GM13976 (cell line): Measurements from ENCODE around the gene COMMD1.

Source experiments
- DNase-seq: peaks from one replicate; pipeline ENCODE4 v3.0.0; 2012; ENCODE audit warnings: low spot score
- in situ Hi-C: fragments of 300-500 bp; cut with MboI; formaldehyde crosslinking; loops from one replicate; pipeline ENCODE4 v1.12.0; 2022; ENCODE audit warnings: low sequenced_read_pairs, mixed read lengths, inconsistent platforms; ENCODE audit not compliant: unreplicated experiment
- TF ChIP-seq, protein P1 (sequence below): IDR thresholded peaks from 2 replicates; pipeline ENCODE4 v1.5.1; 2012; ENCODE audit warnings: borderline replicate concordance, mild to moderate bottlenecking; ENCODE audit not compliant: insufficient read depth; ENCODE audit errors: extremely low read depth, missing control alignments, control extremely low read depth

Gene COMMD1

DNA sequence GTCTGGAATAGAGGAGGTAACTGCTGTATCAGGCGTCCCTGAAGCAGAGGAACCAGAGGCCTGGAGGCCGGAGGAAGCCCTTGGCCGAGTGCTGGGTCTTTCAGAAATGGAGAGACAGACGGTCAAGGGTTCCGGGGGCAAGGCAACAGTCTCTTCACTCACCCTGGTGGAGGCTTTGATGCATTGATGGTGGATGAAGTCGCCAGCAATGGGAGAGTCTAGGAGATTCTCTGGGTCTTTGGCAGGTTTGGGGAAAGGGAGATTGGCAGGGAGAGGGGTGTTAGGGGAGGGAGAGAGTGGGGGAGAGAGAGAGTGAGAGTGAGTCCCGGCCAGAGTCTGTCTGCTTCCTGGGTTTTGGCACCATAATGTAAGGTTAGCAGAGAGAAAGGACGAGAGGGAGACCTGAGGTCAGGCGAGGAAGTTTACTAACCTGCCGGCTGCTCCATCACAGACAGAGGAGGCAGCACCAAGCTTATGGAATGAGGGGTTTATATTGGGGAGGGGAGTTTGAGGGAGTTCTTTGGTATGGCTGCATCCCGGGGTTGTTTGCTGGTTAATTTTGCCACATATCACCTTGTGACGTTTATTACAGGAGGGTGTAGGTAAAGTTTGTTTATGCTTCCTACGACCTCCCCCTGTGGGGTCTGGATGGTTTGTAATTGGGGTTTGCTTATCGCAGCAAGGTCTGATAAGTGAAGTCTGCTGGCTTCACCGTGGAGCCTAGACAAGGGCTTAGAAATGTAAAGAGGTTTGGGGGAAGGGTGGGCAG is 19.6 kb downstream of the COMMD1 start:
- TF ChIP-seq, protein P1, sequence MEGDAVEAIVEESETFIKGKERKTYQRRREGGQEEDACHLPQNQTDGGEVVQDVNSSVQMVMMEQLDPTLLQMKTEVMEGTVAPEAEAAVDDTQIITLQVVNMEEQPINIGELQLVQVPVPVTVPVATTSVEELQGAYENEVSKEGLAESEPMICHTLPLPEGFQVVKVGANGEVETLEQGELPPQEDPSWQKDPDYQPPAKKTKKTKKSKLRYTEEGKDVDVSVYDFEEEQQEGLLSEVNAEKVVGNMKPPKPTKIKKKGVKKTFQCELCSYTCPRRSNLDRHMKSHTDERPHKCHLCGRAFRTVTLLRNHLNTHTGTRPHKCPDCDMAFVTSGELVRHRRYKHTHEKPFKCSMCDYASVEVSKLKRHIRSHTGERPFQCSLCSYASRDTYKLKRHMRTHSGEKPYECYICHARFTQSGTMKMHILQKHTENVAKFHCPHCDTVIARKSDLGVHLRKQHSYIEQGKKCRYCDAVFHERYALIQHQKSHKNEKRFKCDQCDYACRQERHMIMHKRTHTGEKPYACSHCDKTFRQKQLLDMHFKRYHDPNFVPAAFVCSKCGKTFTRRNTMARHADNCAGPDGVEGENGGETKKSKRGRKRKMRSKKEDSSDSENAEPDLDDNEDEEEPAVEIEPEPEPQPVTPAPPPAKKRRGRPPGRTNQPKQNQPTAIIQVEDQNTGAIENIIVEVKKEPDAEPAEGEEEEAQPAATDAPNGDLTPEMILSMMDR: no peak
- no peak for DNase-seq
- in situ Hi-C loops: no loop called here

GRCh38 chr2:61926531-61927477 is 21.3 kb downstream of the COMMD1 start:
- no peak for DNase-seq
- in situ Hi-C loops: no loop called here
- TF ChIP-seq, protein P1: no peak

DNA sequence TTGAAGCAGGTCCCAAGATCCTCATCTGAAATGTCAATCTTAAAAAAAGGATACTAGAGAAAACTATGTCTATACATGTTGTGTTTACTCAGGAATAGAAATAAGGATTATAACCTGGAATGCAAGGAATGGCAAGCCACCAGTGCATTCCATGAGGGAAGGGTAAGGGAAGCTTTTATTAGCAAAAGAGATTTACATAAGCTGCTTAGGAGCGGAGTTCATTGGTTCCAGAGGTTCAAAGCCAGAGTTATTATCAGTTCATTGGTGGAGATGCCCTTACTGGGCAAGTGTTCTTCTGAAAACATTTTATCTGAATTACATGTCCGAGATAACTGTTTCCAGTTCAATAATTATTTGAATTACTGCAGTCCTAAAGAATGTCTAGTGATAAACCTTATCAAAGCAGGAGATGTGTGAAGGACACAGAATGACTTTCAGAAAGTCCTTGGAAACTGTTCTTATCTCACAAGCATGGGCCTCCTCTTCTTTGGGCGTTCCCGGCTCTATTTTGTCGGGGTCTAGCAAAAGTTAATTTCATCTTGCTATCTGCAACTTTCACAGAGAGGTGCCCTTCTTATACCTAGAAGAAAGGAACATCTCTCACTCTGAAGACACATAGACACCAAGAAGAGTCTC is 23.5 kb downstream of the COMMD1 start:
- DNase-seq: no peak
- TF ChIP-seq, protein P1: no peak
- in situ Hi-C loops: no loop called here

DNA sequence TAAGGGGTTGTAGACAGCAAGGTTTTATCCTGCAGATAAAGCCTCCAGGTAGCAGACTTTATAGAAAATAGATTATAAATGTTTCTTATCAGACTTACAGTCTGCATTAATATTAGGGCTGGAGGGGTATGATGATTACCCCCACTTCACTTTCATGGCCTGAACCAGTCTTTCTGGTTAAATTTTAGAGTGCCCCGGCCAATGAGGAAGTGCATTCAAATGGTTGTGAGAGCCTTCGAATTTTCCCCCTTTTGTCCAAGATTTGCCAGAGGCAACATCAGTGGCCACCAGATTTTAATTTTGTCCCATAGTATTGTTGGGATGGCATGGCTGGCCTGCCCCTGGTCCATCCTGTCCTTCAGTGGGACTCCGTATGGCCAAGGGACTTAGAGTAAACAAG is 31.6 kb downstream of the COMMD1 start:
- TF ChIP-seq, protein P1: no peak
- DNase-seq: no peak

GRCh38 chr2:61937886-61938285 is 32.4 kb downstream of the COMMD1 start:
- in situ Hi-C loops: no loop called here
- DNase-seq: no peak
- TF ChIP-seq, protein P1: no peak

More for the DNA sequence above, 31.6 kb downstream of the COMMD1 start:
- in situ Hi-C loops: no loop called here

- TF ChIP-seq, protein P1: no peak
- in situ Hi-C loops: no loop called here
- DNase-seq: no peak
These were observed 33.0 kb downstream of the COMMD1 start for GRCh38 chr2:61938511-61938910.
